Measurements from ENCODE around the gene COL4A2. TPM values are rescaled to one million over a fixed set of nuclear protein-coding genes. Genes with fewer than 3 reads are reported as not detected.

The COL4A2 gene
- total RNA-seq, 1 donor from 2014 or later = 180 TPM

GRCh38 chr13:110511509-110512181, 204.6 kb downstream of the COL4A2 start:
- Histone ChIP-seq H3K27me3 (no peaks in the 10 kb centered on the region), H3K4me1 (no peaks in the 10 kb centered on the region), H3K36me3 (peaks cover 0 to 20% of the 10 kb centered on the region in 2 donors), H3K9me3 (no peaks in the 10 kb centered on the region), H3K27ac (no peak overlapping the region), H3K4me3 (no peak overlapping the region)
- no peak for DNase-seq (ENCODE audit: extremely low spot score in 2 of 2)
- intact Hi-C loops (cut with DNase I) = no loop called here
- TF ChIP-seq CTCF (IDR thresholded peaks at IDR 0.05) = no peak

GRCh38 chr13:110512198-110512740, 205.2 kb downstream of the COL4A2 start:
- no peak for TF ChIP-seq CTCF (IDR thresholded peaks at IDR 0.05)
- no peak for DNase-seq (ENCODE audit: extremely low spot score in 2 of 2)
- Histone ChIP-seq H3K4me3 (no peak overlapping the region), H3K9me3 (no peaks in the 10 kb centered on the region), H3K36me3 (peaks cover 0 to 20% of the 10 kb centered on the region in 2 donors), H3K4me1 (no peaks in the 10 kb centered on the region), H3K27me3 (no peaks in the 10 kb centered on the region), H3K27ac (no peak overlapping the region)
- intact Hi-C loops (cut with DNase I) = no loop called here

DNA sequence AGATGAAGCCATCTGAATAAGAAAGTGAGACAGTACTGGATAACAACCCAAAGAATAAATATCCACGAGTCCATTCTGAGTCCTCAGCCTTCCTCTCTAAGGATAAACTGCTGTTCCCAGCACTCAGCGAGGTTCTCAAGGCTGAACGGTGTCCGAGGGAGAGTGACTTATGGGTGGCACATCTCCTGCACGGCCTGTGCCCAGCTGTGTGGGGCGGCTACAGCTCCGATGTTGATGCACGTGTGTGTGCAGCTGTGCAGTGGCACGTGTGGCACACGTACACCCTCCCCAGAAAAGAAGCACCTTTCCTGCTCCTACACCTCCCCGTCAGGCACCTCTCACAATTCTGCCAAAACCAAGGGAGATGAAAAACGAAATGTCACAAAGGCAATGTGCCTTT, 209.4 kb downstream of the COL4A2 start:
- peaks cover 0 to 12% of the 10 kb centered on the region in 2 donors for H3K36me3 ChIP-seq
- no peak for TF ChIP-seq CTCF (IDR thresholded peaks at IDR 0.05)
- no peak for TF ChIP-seq POLR2AphosphoS5 (IDR thresholded peaks at IDR 0.05; ENCODE audit: insufficient read depth in 1 of 2, low read depth in 1 of 2)
- TF ChIP-seq POLR2A (IDR thresholded peaks at IDR 0.05) = no peak
- no peak for DNase-seq (ENCODE audit: extremely low spot score in 2 of 2)

GRCh38 chr13:110517505-110518225, 210.6 kb downstream of the COL4A2 start:
- no peak for DNase-seq (ENCODE audit: extremely low spot score in 2 of 2)
- peaks cover 0 to under 1% of the 10 kb centered on the region in 2 donors for H3K36me3 ChIP-seq
- peaks cover 16% of the 10 kb centered on the region for H3K4me1 ChIP-seq
- intact Hi-C loops (cut with DNase I) = no loop called here
- H3K27ac ChIP-seq = no peak overlapping the region
- no peaks in the 10 kb centered on the region for H3K27me3 ChIP-seq
- no peak for TF ChIP-seq POLR2AphosphoS5 (IDR thresholded peaks at IDR 0.05; ENCODE audit: insufficient read depth in 1 of 2, low read depth in 1 of 2)
- TF ChIP-seq CTCF (IDR thresholded peaks at IDR 0.05) = no peak
- TF ChIP-seq POLR2A (IDR thresholded peaks at IDR 0.05) = no peak
- no peaks in the 10 kb centered on the region for H3K9me3 ChIP-seq
- H3K4me3 ChIP-seq = no peak overlapping the region

More for the DNA sequence above, 209.4 kb downstream of the COL4A2 start:
- Histone ChIP-seq H3K4me1 (peaks cover 14% of the 10 kb centered on the region), H3K4me3 (no peak overlapping the region), H3K27ac (no peak overlapping the region), H3K27me3 (no peaks in the 10 kb centered on the region), H3K9me3 (no peaks in the 10 kb centered on the region)
- intact Hi-C loops (cut with DNase I) = no loop called here

DNA sequence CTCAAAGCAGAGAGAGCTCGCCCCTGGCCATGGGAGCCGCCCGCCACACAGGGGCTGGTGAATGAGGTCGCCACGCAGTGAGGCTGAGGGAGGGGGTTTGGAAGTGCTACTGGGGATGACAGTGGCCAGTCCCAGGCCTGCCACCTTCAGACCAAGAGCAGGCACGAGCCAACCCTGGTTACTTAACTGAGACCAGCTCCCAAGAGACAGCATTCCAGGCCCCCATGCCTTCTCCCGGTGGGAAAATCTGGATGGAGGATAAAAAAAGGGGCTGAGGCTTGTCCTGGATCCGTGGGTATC, 211.1 kb downstream of the COL4A2 start:
- Histone ChIP-seq H3K27ac (no peak overlapping the region), H3K9me3 (no peaks in the 10 kb centered on the region), H3K36me3 (no peaks in the 10 kb centered on the region), H3K27me3 (no peaks in the 10 kb centered on the region), H3K4me1 (peaks cover 16% of the 10 kb centered on the region), H3K4me3 (no peak overlapping the region)
- intact Hi-C loops (cut with DNase I) = no loop called here
- no peak for DNase-seq (ENCODE audit: extremely low spot score in 2 of 2)
- TF ChIP-seq POLR2AphosphoS5 (IDR thresholded peaks at IDR 0.05; ENCODE audit: insufficient read depth in 1 of 2, low read depth in 1 of 2) (no peak), POLR2A (IDR thresholded peaks at IDR 0.05) (no peak), CTCF (IDR thresholded peaks at IDR 0.05) (no peak)

Data from vagina (tissue), 2 donors.